Stimulated activated CD4-positive, alpha-beta T cell treated with anti-CD3 and anti-CD28 coated beads, Interleukin-4, amount 100 ng/mL, for 4 hours (primary cell): ENCODE measurements around the gene NCKAP5.

Experiments used
- DNase-seq, 2 experiments: peaks; one replicate each; pipeline ENCODE4 v3.0.0-alpha.2; 2020

NCKAP5 gene

GRCh38 chr2:132782176-132782783 lies 786.0 kb downstream of the NCKAP5 start:
- DNase-seq = no peak

DNA sequence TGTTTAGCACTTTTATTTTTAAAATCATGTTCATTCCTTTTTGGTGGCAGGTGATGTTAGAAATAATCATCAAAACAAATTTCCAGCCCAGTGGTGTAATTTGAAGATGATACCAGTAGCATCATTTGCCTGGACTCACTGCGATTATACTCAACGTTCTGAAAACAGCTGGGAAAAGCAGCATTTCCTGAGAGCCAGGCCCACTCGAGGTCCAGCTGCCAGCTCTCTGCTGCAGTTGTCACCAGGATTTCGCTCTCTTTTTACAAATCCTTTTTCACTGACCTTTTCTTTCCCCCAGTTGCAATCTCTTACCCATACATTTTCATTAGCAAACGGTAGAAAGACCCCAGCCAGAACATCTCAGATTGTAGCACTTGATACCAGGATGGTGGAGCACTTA lies 787.6 kb downstream of the NCKAP5 start:
- DNase-seq = no peak

- DNase-seq = no peak
Observed at GRCh38 chr2:132779206-132779721, 789.0 kb downstream of the NCKAP5 start.

- DNase-seq = no peak
Observed at GRCh38 chr2:132776287-132776686, 792.0 kb downstream of the NCKAP5 start.

GRCh38 chr2:132774189-132774588 lies 794.1 kb downstream of the NCKAP5 start:
- DNase-seq = no peak

- DNase-seq = no peak
Observed at GRCh38 chr2:132773331-132773730, 794.9 kb downstream of the NCKAP5 start.

- DNase-seq = no peak
Observed at GRCh38 chr2:132772340-132772739, 795.9 kb downstream of the NCKAP5 start.

DNA sequence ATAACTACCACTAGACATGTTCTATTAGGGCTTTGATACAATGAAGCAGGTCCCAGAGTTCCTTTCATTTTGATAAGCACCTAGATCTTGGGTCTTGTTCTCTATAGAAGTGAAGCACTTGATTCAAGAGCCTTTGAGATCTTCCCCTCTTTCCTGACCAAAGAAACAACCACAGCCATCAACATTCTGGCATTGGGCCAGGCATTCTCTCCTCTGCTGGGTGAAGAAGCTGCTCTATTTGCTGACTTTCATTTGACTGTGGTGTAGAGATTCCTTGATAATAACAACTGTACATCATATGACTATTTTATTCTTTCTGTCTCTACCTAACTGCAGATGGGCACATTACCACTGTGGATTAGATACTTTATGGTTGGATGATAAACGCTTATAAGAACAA lies 801.7 kb downstream of the NCKAP5 start:
- no peak for DNase-seq

DNA sequence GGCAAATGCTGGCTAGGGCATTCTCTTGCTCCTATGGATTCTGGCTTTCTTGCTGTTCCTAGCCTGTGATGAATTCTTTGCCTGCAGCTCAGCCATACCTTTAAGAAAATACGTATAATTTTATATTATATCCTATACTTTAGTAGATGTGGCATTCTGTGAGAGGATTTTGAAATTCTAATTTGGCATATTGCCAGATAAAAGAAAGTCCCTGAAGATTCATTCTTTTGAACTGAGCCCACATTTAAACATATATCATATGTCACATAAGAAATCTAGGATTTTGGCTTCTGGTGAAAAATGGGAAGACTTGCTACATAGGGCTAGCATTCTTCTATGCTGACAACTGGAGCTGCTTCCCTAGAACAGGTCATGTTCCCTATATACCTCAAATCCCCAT lies 806.8 kb downstream of the NCKAP5 start:
- no peak for DNase-seq

GRCh38 chr2:132760971-132761370 lies 807.3 kb downstream of the NCKAP5 start:
- DNase-seq = no peak

- no peak for DNase-seq
Observed at GRCh38 chr2:132760405-132760804, 807.9 kb downstream of the NCKAP5 start.

- DNase-seq = no peak
Observed at GRCh38 chr2:132758995-132759394, 809.3 kb downstream of the NCKAP5 start.

- no peak for DNase-seq
Observed at GRCh38 chr2:132757676-132758075, 810.6 kb downstream of the NCKAP5 start.

DNA sequence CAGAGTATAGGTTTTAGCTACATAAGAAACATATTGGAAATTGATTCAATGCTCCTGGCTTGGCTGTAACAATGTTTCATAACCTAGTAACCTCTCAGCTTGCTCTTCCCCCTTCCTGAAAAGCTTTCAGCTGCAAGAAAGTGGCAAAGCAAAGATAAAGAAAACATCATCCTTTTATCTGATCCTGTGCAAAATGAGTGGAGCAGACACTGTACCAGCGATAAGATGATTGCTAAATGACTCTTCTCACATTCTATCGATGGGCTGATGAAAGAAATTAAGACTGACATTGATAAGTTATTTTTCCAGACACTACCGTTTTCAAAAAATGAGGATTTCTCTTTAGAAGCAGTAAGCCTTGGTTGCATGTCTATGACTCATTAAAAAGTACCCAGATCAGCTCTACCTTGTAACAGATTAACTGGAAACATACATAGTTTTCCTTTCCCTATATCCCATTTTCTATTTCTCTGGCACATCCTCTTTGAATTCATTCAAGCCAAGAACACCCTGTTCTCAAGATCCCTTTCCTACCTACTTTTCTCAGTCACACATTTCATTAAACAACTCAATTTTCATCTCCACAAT lies 811.2 kb downstream of the NCKAP5 start:
- no peak for DNase-seq

DNA sequence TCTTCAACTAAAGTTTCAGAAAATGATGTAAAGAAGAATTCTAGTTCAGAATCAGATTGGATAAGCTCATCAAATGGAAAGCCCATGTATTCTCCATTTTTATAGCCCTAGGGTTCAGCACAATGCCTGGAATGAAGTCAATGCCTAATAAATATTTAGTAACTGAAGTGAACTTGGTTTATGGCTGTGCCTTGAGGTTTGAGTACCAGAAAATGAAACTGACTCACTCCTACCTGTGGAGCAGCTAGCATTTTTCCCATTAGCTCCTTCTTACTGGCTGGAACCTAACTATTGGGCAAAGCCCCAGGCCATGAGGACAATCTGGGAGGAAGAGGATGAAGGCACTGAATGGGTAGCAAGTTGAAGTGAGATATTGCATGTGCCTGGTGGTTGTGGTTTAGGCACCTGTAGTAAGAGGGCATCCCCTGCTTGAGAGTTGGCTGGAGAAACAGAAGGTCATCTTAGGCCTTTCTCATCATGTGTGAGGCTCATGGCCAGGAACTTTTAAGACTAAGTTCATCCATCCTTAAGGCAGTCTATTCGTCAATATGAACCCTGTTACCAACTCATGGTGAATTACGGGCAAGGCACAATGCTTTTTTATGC lies 813.3 kb downstream of the NCKAP5 start:
- no peak for DNase-seq

GRCh38 chr2:132754392-132754791 lies 813.9 kb downstream of the NCKAP5 start:
- DNase-seq = no peak

DNA sequence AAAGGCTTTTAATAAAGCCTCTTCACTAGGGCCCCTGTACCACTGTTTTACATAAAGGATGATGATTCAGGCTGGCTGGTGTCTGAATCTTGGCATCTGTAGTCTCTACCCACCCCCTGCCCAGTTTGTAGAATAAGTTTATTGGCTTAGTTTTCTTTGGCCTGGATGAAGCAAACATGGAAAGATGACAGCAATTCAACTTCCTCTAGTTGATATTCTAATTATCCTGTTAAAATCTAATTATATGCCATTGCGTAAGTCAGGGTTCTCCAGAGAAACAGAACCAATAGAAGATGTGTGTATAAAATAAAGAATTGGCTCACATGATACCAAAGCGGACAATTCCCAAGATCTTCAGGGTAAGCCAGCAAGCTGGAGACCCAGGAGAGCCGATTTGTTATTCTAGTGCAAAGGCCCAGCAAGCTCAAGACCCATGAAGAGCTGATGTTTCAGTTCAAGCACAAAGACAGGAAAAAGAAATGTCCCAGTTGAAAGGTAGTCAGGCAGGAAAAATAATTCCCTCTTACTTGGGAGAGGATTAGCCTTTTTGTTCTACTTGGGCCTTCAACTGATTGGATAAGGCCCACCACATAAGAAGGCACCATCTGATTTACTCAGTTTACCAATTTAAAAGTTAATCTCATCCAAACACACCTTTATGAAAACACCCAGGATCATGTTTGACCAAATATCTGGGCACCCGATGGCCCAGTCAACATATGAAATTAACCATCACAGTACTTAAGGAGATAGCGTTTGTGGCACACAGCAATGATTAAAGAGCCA lies 815.6 kb downstream of the NCKAP5 start:
- DNase-seq = no peak

GRCh38 chr2:132751836-132752235 lies 816.4 kb downstream of the NCKAP5 start:
- no peak for DNase-seq

GRCh38 chr2:132750606-132751005 lies 817.7 kb downstream of the NCKAP5 start:
- no peak for DNase-seq

GRCh38 chr2:132747046-132747445 lies 821.2 kb downstream of the NCKAP5 start:
- DNase-seq = no peak

GRCh38 chr2:132741754-132742153 lies 826.5 kb downstream of the NCKAP5 start:
- DNase-seq = no peak

GRCh38 chr2:132740081-132740720 lies 828.1 kb downstream of the NCKAP5 start:
- no peak for DNase-seq

GRCh38 chr2:132738223-132738622 lies 830.0 kb downstream of the NCKAP5 start:
- DNase-seq = no peak
